T-helper 1 cell (primary cell): Measurements from ENCODE around the gene CCDC172.
"Not testable (repeated sequence)": the region's sequence is repeated elsewhere in the genome, so short reads cannot be mapped to it uniquely, and the experiment has no call there.

ENCODE experiments used
- DNase-seq, 5 donors: peaks; one replicate each; pipeline ENCODE4 v3.0.0-alpha.2; 2012 to 2020

The CCDC172 gene

GRCh38 chr10:116336866-116337265, 12.6 kb downstream of the CCDC172 start:
- DNase-seq = no peak

GRCh38 chr10:116352125-116352524, 27.9 kb downstream of the CCDC172 start:
- no peak for DNase-seq

- no peak for DNase-seq
Measured at GRCh38 chr10:116353817-116354216, 29.6 kb downstream of the CCDC172 start.

- no peak for DNase-seq
Measured at GRCh38 chr10:116355341-116355740, 31.1 kb downstream of the CCDC172 start.

GRCh38 chr10:116356833-116357232, 32.6 kb downstream of the CCDC172 start:
- DNase-seq = no peak

- DNase-seq = no peak
Measured at GRCh38 chr10:116364868-116365267, 40.6 kb downstream of the CCDC172 start.

DNA sequence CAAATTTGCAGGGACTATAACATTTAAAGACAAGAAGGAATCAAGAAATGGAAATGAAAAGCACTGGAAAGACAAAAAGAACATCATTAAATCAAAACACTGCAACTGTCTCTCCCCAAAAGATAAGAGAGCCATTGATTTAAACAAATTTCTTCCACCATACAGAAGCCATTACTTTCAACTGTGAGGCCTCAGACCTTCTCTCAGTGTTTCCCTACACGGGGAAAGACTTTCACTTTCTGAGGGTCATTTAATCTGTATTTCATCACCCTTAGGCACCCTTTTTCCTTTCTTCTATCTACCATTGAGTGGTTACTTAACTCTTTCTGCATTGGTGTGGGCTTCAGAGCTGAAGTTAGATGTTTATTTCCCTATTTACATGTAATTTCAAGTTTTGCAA, 47.5 kb downstream of the CCDC172 start:
- no peak for DNase-seq

- DNase-seq = no peak
Measured at GRCh38 chr10:116382290-116382689, 58.0 kb downstream of the CCDC172 start.

- no peak for DNase-seq
Measured at GRCh38 chr10:116385311-116385710, 61.1 kb downstream of the CCDC172 start.

GRCh38 chr10:116385994-116386809, 62.0 kb downstream of the CCDC172 start:
- no peak for DNase-seq

DNA sequence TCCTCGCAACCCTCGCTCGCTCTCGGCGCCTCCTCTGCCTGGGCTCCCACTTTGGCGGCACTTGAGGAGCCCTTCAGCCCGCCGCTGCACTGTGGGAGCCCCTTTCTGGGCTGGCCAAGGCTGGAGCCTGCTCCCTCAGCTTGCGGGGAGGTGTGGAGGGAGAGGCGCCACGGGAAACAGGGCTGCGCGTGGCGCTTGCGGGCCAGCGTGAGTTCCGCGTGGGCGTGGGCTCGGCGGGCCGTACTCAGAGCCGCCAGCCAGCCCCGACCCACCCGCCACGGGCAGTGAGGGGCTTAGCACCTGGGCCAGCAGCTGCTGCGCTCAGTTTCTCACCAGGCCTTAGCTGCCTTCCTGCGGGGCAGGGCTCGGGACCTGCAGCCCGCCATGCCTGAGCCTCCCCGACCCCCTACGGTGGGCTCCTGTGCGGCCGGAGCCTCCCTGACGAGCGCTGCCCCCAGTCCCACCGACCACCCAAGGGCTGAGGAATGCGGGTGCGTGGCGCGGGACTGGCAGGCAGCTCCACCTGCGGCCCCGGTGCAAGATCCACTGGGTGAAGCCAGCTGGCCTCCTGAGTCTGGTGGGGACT, 69.1 kb downstream of the CCDC172 start:
- not testable (repeated sequence) for DNase-seq

DNA sequence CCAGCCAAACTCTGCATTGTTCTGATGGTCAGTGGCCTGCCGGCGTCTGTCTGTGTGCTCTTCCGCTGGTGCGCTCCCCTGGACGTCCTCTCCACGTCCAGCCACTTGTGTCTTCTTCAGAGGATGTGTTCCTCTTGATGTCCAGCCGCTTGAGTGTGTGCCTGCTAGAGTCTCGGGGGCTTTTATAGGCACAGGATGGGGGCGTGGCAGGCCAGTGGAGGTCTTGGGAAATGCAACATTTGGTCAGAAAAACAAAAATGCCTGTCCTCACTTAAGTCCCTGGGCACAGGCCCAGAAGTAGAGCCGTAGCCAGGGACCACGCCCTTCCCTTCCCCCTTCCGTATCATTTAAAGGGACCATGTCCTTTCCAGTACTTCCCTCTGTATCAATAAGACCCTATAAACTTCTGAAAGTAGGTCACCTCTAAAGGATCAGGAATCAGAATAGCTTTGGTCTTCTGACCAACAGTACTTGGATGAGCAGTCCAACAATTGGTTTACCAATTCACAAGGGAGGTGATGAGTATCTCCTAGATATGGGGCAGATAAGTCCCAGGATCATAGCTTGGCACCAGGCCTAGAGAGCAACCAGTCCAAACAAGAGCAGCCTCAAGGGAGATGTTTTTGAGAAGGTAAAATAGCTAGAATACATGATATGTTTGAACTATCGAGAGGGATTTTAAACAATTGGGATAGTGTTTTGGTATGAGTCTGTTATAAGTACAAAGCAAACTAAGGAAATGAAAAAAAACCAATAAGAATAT, 71.2 kb downstream of the CCDC172 start:
- DNase-seq = no peak

DNA sequence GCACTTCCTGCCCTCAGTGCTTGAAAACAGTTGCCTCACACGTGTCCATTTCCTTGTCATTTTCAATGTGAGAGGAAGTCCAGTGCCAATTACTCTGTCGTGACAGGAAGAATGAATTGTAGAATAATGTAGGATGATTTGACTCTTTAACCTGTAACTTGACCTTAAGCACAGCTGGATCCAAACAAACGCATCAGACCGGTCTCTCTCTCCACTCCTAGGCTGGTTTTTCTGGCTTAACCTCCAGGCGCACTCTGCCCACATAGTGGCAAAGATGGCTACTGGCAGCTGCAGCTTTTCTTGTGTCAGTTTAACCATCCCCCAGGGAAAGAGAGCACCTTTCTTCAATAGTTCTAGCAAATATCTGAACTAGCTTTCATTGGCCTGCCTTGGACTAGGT, 74.0 kb downstream of the CCDC172 start:
- DNase-seq = no peak

DNA sequence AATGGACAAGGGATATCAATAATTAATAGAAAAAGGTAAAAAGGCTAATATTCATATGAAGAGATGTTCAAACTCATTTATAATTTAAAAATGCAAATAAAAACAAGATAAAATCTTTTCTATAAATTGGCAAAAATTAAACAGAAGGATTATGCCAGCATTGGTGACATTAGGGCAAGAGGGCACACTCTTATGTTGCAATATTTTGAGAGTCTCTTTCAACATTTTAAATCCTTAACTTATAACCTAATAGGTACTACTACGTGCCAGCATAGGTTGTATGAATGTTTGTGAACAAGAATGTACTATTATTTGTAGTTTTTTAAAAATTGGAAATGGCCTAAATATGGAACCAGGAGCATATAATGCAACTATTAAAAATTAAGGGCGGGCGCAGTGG, 78.6 kb downstream of the CCDC172 start:
- no peak for DNase-seq

DNA sequence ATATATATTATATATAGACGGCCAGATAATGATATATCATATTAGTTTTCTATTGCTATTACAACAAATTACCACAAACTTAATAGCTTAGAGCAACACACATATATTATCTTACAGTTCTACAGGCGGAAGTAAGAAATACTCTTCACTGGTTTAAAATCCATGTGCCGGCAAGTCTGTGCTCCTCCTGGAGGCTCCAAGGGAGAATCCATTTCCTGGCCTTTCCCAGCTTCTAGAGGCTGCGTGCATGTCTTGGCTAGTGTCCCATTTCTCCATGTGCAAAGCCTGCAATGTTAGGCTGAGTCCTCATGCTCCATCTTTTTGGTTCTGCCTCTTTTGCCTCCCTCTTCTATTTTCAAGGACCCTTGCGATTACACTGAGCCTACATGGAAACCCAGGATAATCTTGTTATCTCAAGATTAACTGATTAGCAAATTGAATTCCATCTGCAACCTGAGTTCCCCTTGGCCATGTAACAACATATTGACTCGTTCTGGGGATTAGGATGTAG, 79.5 kb downstream of the CCDC172 start:
- DNase-seq = no peak

DNA sequence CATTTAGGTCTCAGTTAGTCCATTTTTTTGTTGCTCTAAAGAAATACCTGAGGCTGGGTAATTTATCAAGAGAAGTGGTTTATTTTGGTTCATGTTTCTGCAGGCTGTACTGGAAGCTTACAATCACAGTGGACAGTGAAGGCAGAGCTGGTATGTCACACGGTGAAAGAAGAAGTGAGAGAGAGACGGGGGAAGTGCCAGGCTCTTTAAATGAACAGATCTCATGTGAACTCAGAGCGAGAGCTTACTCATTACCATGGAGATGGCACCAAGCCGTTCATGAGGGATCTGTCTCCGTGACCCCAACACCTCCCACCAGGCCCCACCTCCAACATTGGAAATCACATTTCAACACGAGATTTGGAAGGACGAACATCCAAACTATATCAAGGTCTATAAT, 84.5 kb downstream of the CCDC172 start:
- DNase-seq = no peak

DNA sequence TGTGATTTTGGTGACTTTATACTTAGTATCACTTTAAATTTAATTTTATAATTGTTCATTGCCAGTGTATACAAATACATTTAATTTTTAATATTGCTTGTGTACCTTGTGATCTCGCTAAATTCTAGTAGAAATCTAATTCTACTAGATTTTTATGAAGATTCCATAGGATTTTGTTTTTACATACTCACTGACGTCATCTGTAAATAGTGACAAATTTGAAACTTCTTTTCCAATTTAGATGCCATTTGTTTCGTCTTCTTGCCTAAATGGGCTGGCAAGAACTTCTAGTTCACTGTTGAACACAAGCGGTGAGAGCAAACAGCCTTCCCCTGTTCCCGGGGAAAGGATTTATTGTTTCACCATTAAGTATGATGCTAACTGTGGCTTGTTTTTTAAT, 86.1 kb downstream of the CCDC172 start:
- DNase-seq = no peak

- DNase-seq = no peak
Measured at GRCh38 chr10:116417821-116418220, 93.6 kb downstream of the CCDC172 start.

- DNase-seq = no peak
Measured at GRCh38 chr10:116418389-116418788, 94.1 kb downstream of the CCDC172 start.

- no peak for DNase-seq
Measured at GRCh38 chr10:116421815-116422214, 97.6 kb downstream of the CCDC172 start.

GRCh38 chr10:116427671-116428070, 103.4 kb downstream of the CCDC172 start, which contains the start of gene PNLIPRP3:
TSS of gene PNLIPRP3 (plus strand) at chr10:116427847. CDS start at chr10:116428013, 166 bp downstream.
- DNase-seq = no peak

DNA sequence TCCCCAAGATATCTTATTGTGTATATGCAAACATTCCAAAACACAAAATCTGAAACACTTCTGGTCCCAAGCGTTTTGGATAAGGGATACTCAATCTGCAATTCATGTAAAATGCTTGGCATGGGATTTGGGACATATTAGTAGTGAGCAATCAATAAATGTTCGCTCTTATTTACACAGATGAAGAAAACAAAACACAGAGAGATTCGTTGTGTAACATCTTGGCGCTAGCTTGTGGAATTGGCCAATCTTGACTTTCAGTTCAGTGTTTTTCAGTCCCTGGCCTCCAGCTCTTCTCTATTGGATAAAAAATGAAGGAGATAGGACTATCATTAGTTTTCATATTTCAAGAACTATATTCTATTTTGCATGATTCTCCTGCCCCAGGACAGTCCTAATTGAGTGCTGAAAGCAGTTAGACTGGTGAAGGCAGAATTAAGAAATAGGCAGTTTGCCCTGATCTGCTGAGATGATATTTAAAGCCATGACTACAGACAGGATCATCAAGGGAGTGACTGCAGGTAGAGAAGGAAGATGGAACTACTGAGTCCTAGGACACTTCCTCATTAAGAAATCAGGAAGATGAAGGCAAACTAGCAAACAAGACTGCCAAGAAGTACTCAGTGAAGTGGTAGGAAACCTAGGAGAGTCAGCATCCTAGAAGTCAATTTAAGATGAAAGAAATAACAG, 105.2 kb downstream of the CCDC172 start:
- DNase-seq = no peak
